NAMALWA (cell line): Measurements from ENCODE around the gene SLC22A3.
"Not testable (repeated sequence)": the region's sequence is repeated elsewhere in the genome, so short reads cannot be mapped to it uniquely, and the experiment has no call there.

ENCODE experiments used
- DNase-seq: peaks from one replicate; pipeline ENCODE4 v3.0.0-alpha.2; 2015; ENCODE audit warnings: low spot score

Gene SLC22A3

GRCh38 chr6:160336200-160336599, 12.0 kb upstream of the SLC22A3 start:
- no peak for DNase-seq

GRCh38 chr6:160337301-160337700, 10.9 kb upstream of the SLC22A3 start:
- no peak for DNase-seq

- no peak for DNase-seq
Measured at GRCh38 chr6:160337991-160338390, 10.2 kb upstream of the SLC22A3 start.

GRCh38 chr6:160343144-160343543, 5.0 kb upstream of the SLC22A3 start:
- DNase-seq = no peak

GRCh38 chr6:160344271-160344670, 3.9 kb upstream of the SLC22A3 start:
- no peak for DNase-seq

- no peak for DNase-seq
Measured at GRCh38 chr6:160347259-160348222, 637 bp upstream of the SLC22A3 start.

GRCh38 chr6:160349020-160349441, 853 bp downstream of the SLC22A3 start:
- DNase-seq = no peak

GRCh38 chr6:160349814-160350350, 1.7 kb downstream of the SLC22A3 start:
- no peak for DNase-seq

- no peak for DNase-seq
Measured at GRCh38 chr6:160353950-160354496, 5.8 kb downstream of the SLC22A3 start.

GRCh38 chr6:160355001-160355400, 6.8 kb downstream of the SLC22A3 start:
- DNase-seq = no peak

- no peak for DNase-seq
Measured at GRCh38 chr6:160356074-160356744, 8.0 kb downstream of the SLC22A3 start.

- DNase-seq = no peak
Measured at GRCh38 chr6:160357088-160357487, 8.9 kb downstream of the SLC22A3 start.

- DNase-seq = no peak
Measured at GRCh38 chr6:160358225-160359119, 10.3 kb downstream of the SLC22A3 start.

- no peak for DNase-seq
Measured at GRCh38 chr6:160360955-160361354, 12.8 kb downstream of the SLC22A3 start.

GRCh38 chr6:160362556-160362955, 14.4 kb downstream of the SLC22A3 start:
- no peak for DNase-seq

GRCh38 chr6:160363016-160363996, 15.1 kb downstream of the SLC22A3 start:
- DNase-seq = no peak

- DNase-seq = no peak
Measured at GRCh38 chr6:160365117-160365516, 16.9 kb downstream of the SLC22A3 start.

- DNase-seq = no peak
Measured at GRCh38 chr6:160367798-160368547, 19.8 kb downstream of the SLC22A3 start.

- DNase-seq = no peak
Measured at GRCh38 chr6:160368670-160369069, 20.5 kb downstream of the SLC22A3 start.

GRCh38 chr6:160373601-160374000, 25.4 kb downstream of the SLC22A3 start:
- not testable (repeated sequence) for DNase-seq
